ENCODE results near the gene ASPDH.
"Not testable (repeated sequence)": the region's sequence is repeated elsewhere in the genome, so short reads cannot be mapped to it uniquely, and the experiment has no call there.

Gene ASPDH

GRCh38 chr19:50547385-50548190 lies 33.9 kb upstream of the ASPDH start:
- DNase-seq (ENCODE audit: low spot score) = no peak

DNA sequence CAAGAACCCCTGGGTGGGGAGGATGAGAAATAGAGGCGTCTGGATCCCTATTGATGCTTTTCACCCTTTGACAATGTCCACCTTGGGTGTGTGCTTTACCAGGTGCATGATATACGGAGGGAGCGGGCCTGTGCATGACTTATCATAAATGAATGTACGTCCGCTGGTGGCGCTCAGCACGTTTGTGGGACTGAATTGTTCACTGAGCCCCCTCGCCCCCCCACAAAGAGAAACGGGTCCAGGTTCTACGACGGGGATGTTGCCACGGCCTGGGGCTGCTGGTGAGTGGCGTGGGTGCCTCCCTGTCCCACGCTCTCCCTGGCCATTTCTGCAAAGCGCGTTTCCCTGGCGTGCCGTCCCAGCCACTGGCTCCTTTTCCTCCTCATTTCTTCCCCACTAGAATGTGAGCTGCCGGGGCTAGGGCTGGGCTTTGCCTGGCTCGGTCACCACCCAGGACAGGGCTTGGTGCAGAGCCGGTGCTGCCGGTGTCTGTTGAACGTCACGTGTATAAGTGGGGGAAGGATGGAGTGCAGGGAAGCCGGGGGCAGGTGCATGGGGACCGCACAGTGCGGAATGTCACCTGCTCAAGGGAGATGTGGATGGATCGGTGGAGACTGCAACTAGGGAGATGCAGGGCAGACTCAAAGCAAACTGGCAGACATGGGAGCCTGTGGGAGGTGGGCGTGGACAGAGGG lies 33.0 kb upstream of the ASPDH start:
- no peak for DNase-seq (ENCODE audit: low spot score)

- DNase-seq (ENCODE audit: low spot score) = no peak
These were observed 29.2 kb upstream of the ASPDH start for GRCh38 chr19:50542943-50543342.

GRCh38 chr19:50537769-50538230 lies 24.1 kb upstream of the ASPDH start:
- DNase-seq (ENCODE audit: low spot score) = peak; percentile 82

DNA sequence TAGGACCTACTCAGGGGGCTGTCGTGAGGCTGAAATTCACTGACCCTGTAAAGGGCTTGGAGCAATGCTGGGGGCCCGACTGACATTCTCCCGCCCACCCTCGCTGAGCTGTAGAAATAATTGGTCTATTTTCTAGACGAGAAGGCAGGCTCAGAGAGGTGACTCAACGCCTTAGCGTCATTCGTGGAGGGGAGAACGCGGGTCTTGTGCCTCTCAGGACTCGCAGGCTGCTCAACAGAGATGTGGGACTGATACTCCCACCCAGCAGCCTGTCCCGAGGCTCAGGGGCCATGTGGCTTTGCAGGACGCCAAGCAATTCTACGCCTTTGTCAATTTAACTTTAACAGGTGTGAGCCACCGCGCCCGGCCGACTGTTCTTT lies 23.6 kb upstream of the ASPDH start:
- DNase-seq (ENCODE audit: low spot score) = no peak

DNA sequence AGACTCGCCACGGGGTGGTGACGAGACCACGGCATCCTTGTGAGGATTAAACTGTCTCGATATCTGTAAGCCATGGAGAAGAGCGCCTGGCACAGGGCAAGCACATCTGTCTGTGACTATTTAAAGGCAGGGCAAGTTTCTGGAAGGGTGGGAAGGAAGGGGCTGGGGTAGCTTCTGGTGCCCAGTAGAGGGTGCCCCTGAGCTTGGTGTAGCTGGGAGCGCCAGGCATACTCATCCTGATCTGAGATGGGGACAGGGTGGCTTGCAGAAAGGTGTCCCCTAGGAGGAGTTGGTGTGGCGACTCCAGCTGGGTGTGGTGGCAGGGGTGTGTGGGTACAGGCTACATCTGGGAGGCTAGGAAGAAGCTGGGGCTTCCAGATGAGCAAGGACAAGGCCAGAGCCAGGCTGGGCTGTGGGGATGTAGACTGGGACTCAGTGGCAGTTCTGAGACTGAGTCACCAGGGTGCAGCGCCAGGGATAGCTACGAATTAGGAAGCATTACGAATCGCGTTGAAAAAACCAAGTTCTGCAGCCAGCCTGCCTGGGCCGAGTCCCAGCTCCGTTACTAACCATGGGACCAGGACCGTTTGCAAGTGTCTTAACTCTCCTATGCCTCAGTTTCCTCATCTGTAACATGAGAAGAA lies 23.1 kb upstream of the ASPDH start:
- DNase-seq (ENCODE audit: low spot score) = no peak

- DNase-seq (ENCODE audit: low spot score) = no peak
These were observed 22.0 kb upstream of the ASPDH start for GRCh38 chr19:50535672-50536187.

DNA sequence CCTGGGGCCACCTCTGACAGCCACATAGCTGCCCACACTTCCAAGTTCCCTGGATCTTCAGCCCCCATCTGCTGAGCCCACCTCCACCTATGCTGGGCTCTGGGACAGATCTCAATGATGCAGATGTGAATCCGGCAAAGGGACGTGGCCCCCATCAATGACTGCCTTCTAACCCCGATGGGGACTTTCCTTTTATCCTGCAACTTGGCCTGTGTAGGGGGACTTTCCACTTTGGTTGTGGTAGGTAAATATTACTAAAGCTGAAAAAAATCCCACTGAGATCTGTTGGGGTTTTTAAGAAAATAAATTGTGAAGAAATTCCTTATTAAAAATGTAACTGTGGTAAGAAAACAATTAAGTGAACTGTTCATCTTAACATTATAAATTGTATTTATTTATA lies 20.8 kb upstream of the ASPDH start:
- DNase-seq (ENCODE audit: low spot score) = no peak

DNA sequence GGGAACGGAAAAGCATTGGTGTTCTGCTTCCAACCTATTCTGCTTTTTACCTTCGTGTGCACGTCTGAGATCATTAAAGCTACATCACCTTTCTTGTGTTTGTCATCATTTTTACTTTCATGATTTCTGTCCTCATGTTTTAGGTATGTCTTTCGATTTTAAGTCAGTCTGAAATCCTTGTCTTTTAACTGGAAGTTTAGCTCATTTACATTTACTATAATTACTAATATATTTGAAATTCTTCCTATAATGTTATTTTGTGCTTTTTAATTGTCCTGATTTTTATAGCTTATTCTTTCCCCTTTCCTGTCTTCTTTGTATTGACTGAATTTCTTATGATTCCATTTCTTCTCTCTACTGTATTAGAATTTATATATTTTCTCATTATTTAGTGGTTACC lies 19.2 kb upstream of the ASPDH start:
- DNase-seq (ENCODE audit: low spot score) = no peak

GRCh38 chr19:50531171-50531612 lies 17.5 kb upstream of the ASPDH start:
- no peak for DNase-seq (ENCODE audit: low spot score)

DNA sequence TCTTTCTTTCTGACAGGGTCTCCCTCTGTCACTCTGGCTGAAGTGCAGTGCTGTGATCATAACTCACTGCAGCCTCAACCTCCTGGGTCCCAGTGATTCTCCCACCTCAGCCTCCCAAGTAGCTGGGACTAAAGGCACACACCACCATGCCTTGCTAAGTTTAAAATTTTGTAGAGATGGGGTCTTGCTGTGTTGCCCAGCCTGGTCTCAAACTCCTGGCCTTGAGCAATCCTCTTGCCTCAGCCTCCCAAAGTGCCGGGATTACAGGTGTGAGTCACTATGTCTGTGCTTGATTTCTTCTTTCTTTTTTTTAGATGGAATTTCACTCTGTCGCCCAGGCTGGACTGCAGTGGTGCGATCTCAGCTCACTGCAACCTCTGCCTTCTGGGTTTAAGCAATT lies 14.3 kb upstream of the ASPDH start:
- DNase-seq (ENCODE audit: low spot score) = not testable (repeated sequence)

DNA sequence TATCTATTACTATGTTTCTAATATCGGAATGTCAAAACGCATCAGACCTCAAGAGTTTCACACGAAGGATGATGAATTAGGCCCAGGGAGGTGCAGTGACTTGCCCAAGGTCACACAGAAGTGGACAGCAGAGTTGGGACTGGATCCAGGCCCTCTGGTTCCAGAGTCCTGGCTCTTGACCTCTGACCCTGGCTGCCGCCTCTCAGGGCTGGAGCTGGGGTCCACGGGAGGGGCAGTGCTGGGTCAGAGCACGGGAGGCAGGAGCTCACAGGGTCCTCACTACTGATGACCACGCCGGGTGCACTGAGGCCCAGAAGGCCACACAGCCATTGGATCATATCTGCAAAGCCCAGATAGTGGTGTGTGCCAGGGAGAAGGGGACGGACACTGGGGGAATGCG lies 9.2 kb upstream of the ASPDH start:
- no peak for DNase-seq (ENCODE audit: low spot score)

DNA sequence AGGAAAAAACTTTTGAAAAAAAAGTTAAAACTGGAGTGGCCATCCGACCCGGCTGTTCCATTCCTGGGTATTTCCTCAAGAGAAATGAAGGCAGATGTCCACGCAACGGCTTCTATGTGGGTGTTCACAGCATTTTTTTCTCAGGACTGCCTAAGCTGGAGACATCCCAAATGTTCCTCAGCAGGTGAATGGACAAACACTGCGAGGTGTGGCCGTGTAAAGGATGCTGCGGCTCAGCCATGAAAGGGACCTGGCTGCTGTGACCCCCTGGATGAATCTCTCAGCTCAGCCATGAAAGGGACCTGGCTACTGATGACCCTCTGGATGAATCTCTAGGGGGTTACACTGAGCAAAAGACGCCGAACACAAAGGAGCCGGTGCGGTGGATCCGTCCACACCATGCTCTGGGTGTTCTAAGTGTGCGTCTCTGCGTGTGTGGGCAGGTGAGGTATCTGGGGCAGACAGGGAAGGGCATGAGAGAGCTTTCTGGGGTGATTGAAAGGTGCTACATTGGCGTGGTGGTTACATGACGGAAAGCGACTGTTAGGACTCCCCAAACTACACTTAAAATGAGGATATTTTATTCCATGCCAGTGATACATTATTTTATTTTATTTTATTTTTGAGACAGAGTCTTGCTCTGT lies 7.2 kb upstream of the ASPDH start:
- DNase-seq (ENCODE audit: low spot score) = no peak

- no peak for DNase-seq (ENCODE audit: low spot score)
These were observed 5.4 kb upstream of the ASPDH start for GRCh38 chr19:50519006-50519575.

DNA sequence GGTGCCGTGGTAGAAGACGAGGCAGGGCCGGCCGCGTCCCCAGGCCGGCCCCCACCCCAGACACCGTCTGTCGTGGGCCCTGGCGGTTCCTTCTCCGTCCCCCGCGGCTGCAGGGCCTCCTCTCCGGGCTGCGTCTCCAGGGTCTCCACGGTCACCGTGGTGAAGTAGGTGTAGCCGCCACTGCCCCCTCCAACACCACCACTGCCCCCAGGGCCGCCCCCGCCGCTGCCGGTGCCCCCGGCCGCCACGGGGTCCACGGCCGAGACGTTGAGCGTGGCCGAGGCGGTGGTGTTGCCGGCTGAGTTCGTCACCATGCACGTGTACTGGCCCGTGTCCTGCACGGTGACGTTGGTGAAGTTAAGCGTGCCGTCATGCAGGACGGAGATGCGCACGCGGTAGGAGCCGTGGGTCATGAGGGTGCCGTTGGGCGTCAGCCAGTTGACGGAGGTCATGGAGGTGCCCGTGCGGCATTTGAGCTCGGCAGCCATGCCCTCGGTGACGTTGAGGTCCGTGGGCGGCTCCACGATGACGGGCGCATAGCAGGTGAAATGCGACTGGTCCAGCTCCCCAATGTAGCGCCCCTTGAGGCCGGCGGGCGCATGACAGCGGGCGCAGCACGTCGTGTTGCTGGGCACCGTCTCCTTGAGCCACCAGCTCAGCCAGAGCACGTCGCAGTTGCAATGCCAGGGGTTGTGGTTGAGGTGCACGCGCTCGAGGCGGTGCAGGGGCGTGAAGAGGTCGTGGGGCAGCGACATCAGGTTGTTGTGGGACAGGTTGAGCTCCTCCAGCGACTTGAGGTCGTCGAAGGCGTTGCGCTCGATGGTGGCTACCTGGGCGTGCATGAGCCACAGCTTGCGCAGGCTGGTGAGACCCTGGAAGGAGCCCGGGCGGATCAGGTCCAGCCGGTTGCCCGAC lies 4.6 kb upstream of the ASPDH start:
- no peak for DNase-seq (ENCODE audit: low spot score)

DNA sequence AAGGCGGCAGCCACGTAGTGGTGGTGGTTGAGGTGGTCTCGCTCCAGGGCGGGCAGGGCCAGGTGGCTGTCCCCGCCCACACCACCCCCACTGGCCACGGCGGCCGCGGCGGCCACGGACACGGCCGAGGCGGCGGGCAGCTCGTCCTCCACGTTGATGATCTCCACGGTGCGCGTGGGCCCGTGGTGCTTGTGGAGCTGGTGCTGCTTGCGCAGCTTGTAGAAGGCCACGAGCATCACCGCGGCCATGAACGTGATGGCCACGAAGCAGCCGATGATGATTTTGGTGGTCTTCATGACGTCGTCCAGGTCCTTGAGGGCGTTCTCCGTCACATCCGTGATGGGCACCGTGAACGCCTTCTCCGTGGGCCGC lies 4.0 kb upstream of the ASPDH start:
- no peak for DNase-seq (ENCODE audit: low spot score)

GRCh38 chr19:50516964-50517703 lies 3.4 kb upstream of the ASPDH start:
- DNase-seq (ENCODE audit: low spot score) = no peak

GRCh38 chr19:50516456-50516855 lies 2.7 kb upstream of the ASPDH start:
- no peak for DNase-seq (ENCODE audit: low spot score)

DNA sequence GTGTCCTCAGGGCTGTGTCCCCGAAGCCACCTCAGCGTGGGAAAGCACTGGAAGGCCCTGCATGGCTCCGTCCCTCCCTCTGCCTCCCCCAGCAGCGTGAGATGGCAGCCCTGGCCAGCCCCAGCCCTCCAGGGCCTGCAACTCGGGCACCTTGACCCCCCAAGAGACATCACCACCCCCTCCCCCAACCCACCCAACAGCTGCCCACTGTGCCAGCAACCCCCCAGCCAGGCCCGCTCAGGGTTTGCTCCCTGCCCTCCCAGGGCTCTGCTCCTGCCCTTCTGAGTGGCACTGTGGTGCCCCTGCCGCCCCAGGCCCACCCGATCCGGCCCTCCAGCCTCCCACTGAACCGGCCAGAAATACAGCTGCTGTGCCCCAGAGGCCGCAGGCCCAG lies 1.5 kb upstream of the ASPDH start:
- DNase-seq (ENCODE audit: low spot score) = no peak
